Fibroblast of peridontal ligament (primary cell): ENCODE results near the gene TUBB2B.

Experiments
- DNase-seq: peaks from one replicate; pipeline ENCODE4 v3.0.0-alpha.2; 2010; ENCODE audit errors: extremely low read depth

TUBB2B gene

DNA sequence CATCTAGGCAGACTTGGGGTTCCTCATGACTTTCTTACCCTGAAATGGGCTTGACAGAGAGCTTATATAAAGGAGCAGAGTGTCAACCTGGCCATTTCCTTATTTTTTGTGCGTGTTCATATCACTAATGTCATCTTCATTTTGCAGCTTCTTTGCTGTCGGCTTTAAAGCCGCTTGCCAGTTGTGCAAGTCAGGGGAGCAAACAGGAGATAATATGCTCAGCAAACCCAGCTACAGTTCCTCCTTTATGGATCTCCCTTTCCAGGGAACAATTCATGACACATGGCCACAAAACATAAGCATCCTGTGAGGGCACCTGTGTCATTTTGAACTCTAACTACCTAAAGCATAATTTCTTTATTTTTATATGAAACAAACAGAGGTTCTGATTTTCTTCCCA lies 6.5 kb upstream of the TUBB2B start:
- DNase-seq = no peak

DNA sequence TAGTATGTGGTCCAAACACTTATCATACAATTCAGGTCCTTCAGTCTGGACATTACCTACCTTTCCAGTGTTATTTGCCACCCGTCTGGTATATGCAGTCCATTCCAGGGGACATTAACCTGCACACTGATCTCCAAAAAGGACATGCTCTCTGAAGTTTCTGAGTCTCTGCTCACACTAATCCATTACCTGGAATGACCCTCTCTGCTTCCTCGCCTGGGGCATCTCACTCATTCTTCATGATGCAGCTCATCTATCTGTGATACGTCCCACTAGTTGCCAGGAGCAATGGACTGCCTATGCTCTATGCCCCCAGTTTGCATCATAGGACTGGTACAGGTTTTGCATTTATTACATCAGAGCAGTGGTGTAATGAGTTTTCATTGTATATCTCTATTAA lies 5.9 kb upstream of the TUBB2B start:
- no peak for DNase-seq

DNA sequence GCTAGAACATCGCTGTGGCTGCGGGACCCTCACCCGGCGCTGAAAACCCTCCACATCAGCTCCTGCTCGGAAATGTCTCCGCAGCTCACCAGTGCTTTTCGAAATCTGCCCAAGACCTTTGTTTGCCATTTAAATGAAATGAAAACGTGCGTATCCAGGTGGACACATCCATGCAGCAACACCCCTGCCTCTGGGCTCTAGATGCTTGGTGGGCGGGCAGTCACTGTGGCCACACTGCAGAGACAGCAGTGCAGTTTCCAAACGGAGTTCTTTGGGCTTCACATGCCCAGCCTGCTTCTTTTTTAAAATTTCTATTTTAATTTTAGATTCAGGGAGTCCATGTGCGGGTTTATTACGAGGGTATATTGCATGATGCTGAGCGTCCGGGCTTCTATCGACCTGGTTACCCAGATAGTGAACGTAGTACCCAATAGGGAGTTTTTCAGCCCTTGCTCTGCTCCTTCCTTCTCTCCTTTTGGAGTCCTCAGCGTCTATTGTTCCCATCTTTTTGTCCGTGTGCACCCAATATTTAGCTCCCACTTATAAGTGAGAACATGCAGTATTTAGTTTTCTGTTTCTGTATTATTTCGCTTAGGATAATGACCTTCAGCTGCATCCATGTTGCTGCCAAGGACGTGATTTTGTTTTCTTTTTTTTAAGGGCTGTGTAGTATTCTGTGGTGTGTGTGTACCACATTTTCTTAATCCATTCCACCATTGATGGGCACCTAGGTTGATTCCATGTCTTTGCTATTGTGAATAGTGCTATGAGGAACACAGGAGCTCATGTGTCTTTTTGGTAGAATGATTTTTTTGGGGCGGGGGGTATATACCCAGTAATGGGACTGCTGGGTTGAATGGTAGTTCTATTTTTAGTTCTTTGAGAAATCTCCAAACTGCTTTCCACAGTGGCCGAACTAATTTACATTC lies 4.8 kb upstream of the TUBB2B start:
- DNase-seq = no peak

DNA sequence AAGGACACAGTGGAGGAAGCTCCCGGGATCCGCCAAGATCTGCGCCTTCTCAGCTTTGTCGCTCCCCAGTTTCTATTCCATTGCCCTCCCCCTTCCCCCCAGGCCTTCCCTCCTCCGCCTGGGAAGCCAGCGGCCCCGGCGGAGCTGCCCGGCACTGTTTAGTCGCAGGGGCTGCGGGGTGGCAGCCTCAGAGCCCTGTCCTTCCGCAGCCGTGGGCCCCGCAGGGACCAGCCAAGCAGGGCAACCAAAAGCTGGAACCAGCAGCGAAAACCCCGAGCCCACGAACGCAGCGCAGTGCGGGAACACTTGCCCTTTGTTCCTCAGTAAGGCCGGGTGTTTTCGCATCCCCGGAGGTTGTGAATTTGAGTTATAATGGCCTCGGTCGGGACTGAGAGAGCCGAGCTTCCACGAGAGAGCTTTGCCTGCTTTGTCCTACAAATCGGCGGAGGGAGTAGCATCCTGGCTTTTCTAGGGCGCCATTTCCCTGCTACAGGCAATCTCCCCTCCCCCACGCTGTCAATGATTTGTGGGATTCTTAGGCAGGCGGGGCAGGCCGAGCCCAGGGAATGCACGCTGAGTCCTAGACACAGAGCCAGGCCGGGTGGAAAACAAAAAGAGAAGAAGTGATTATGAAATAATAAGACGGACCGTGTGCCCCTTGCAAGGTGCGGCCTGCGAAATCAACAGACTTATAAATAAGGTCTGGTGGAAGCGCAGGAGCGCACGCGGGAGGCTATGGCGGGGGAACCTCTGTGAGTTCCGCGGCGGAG lies 4.0 kb upstream of the TUBB2B start:
- peak; percentile 61 for DNase-seq

DNA sequence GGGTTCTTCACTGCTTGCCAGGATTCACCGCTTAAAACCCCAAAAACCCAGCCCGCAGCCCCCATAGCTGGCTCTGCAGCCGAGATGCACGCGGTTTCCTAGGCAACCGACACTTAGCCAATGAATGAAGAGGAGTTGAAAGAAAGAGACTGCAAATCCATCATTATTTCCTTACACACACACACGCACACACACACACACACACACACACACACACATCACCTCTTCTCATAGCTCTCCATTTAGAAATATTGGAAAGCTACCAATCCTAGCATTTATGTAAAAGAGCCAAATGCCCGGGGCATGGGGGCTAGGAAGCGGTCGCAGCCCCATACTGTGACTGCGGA lies 3.4 kb upstream of the TUBB2B start:
- DNase-seq = no peak

DNA sequence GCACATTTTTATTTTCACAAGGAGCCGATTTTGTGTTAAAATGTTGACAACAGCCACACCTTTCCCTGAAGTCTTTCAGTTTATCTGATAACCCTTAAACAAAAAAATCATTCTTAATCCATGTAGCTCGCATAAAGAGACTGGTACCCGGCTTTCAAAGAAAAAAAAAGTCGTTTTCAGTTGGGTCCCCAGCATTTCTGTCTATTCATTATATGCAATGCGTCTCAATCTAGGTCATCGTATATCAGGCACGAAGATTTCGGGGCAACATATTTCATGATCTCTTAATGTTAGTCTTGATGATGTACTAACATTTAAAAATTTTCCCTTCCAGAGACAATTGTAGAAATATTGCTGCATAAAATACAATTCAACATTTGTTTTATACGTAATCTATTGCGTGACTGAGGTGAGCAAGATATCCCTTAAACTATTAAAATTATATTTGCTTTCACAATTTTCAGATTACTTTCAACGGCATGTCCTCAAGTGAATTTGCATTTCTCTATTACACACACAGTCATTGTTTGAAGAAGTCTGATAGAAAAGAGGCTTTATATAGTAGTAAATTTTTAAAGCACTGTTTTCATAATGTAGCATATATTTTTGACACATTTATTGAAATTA lies 2.9 kb upstream of the TUBB2B start:
- DNase-seq = no peak

DNA sequence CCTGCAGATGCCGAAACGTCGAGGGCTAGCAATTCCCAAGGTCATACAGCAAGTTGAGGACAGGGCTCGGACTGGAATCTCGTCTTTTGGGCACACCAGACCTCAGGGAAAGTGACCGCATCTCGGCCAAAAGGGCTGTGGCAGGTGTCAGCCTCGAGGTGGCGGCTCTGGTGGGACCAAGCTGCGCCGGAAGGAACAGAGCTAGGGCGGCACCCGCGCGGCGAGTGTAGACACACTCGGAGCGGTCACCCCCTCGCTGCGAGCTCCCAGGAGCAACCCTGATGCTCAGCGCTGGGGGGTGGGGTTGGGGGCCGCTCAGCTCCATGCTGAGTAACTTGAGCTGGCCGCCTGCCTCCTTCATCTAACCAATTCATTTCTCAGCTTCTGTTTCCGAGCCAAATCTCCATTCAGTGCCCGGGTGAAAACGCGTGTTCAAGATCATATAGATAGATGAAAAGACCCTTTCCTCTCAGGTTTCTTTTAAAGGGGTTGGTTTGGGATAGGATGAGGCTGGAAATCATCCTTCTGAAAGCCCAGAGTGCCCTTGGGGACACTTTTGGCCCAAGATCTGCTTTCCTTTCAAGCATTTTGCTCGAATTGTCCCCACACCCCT lies 2.2 kb upstream of the TUBB2B start:
- no peak for DNase-seq

DNA sequence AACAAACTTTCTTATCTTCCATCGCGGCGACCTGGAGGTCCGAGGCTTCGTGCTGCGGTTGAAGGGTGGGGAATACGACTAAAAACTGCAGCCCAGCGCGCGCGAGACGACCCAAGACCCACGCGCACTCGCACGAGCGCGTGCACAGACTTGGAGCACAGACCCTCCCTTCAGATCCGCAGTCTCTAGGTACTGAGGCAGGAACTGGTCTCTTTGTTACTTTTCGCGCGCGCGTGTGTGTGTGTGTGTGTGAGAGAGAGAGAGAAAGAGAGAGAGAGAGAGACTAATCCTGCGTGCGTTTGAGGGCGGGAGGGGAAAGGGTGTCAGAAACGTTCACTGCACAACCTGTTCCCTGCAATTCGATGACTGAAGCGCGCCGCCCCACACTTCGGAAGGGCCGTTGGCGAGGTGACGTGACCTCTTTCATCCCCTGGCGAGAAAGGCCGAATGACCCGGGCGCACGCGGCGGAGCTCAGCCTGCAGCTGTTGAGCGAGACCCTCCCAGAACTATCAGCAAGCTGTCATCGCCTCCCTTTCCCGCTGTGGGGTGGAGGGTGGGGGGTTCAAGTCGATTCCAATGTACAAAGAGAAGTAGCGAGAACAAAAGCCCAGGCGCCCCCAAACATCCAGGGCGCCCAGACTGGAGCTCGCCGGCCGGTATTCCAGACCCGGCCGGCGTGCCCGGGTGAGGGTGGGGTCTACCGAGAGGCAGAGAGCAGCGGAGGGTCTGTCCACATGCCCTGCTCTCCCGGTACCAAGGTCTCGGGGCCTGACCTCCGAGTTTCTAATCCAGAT lies 1.5 kb upstream of the TUBB2B start:
- no peak for DNase-seq

DNA sequence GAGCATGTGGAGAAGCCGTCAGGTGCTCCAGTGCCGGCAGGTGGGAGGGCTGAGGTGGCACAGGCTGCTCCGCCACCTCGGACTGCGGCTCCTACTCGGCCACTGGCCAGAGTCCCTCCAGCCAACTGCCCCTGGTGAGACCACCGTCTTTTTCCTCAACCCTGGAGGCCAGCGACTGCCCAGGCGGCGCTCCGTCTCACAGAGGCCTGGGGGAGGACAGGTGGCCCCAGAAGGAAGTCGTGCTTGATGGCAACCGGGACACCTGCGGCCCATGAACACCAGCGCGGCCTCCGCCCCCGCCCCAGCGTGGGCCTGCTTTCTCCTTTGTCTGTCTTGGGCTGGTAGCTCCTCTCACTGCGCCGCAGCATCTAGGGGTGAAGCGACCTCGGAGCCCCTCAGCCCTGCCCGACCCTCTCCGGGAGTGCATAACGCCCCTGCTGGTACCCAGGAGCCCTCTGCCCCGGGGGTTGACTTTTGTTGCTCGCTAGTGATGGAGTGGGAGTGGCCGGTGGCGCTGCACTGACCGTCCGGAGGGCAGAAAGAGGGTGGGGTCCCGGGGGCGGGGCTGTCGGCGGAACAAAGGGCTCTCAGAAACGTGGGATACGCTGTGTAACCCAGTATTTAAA lies 706 bp upstream of the TUBB2B start:
- no peak for DNase-seq

DNA sequence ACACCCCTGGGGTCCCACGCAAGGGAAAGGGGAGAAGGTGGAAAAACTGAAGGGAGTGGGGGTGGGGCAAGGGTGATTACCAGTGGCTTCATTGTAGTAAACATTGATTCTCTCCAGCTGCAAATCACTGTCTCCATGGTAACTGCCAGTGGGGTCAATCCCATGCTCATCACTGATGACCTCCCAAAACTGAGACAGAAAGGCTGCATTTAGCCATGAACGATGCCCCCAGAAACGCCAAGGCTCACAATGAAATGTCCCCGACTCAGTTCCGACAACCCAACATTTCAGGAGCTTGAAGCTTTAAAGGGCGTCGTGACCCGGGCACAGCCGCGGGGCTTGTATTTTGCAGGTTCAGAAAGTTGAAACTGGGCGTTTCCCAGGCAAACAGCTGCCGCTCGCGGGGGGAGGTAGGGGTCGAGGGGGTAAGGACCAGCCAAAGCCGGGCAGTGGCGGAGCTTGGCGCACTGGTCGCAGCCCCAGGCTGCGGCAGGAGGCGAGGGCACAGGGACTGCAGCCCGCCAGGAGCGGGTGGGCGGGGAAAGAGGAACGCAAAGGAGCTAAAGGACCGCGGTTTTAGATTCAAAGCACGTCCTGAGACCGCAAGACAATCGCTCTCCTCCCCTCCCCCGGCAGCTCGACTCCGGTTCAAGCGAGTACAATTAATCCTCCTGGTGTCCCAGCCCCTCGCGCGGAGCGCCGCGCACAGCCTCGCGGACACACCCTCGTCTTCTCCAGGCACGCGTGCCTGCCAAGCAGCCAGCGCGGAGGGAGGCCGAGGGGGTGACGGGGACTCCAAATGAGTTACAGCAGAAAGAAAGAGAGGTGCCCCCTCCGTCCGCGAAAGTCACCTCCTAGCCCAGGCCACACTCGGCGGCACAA lies 731 bp downstream of the TUBB2B start:
- DNase-seq = no peak

DNA sequence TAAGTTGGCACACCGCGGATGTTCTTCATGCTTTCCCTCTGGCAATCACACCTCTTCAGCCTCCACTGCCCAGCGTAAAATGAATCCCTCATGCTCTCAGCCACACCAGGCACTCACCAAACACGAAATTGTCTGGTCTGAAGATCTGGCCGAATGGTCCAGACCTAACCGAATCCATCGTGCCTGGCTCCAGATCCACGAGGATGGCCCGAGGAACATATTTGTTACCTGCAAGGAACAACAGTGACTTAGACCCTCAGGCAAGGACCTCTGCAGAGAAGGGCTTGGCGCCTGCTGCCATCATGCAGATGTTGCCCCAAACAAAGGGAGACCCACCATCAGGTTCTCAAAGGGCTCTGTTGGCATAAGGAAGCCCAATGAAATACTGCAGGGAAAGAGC lies 1.4 kb downstream of the TUBB2B start:
- no peak for DNase-seq

DNA sequence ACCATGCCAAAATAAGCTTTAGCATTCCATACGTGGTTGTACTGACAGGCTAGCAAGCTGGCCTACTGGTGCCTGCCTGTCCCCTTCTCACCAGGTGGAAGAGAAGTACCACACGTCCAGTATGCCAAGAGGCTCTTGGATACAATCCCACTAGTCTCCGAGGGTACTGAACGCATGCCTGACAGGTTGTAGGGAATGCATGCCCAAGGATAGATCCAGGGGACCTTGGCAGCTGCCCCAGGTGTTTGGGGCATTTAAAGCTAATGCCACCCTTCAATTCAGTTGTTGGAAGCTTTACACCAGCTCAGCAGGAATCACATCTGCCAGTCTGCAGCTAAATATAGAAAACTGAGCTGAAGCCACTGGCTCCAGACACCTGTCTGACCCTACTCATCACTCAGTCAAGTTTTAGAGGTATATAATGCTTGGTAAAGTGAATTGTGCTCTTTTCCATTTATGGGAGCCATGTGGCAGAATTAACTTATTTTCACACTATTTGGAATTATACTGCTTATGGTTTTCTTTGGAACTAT lies 4.9 kb downstream of the TUBB2B start:
- no peak for DNase-seq

DNA sequence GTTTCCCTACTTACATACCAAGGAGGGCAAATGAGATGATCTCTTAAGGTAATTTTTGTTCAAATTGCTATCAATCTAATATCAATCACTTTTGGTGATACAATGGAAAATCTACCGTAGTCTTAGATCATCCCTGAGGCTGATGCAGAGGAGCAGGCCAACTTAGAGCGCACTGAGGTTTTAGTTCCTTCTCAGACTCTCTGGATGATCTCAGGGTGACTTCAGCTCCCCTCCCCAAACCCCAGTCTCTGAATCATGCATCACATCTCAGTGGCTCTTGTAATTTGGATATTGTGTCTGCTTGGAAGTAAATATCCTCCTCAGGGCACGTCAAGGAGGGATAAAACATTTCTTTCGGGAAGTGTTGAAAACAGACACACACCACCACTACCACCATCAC lies 5.9 kb downstream of the TUBB2B start:
- no peak for DNase-seq

DNA sequence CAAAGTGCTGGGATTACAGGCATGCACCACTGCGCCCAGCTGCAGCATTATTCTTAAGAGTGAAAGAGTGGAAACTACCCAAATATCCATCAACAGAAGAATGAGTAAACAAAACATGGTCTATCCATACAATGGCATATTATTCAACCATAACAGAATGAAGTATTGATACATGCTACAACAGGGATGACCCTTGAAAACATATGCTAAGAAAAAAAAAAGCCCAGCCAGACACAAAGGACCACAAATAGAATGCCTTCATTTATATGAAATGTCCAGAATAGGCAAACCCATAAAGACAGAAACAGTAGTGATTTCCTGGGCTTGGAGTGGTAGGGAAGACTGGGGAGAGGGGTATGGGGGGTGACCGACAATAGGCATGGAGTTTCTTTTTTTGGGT lies 7.1 kb downstream of the TUBB2B start:
- no peak for DNase-seq

DNA sequence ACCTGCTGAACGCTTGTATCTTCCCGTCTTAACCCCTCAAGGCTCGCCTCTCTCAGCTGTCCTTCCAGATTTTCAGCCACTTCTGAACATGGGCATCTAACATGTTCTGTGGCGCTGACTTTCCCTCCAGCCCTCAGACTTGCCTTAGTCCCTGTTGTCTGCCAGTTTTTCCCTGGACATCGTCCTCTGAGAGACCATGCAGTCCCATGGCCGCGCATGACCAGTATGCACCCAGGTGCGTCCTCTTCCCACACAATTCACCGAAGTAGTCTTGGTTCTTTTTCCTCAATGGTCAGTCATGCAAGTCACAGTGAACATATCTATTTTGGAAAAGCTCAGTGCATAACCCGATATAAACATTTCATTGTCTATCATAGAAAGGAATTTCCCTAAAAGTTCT lies 9.2 kb downstream of the TUBB2B start:
- DNase-seq = no peak

DNA sequence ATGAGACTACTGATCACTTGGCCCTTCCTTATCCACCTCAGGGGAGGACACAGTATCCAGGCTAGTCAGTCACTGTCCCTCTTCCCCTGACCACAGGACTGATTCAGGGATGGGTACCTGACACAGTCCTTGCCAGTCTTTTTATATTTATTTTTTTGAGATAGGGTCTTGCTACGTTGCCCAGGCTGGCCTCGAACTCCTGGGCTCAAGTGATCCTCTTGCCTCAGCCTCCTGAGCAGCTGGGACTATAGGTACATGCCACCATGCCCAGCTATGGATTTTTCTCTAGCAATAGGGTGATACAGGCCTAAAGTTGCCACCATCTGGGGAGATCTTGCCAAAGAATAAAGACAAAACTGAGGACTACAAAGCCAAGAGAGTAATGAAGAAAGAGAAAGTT lies 10.2 kb downstream of the TUBB2B start:
- no peak for DNase-seq

DNA sequence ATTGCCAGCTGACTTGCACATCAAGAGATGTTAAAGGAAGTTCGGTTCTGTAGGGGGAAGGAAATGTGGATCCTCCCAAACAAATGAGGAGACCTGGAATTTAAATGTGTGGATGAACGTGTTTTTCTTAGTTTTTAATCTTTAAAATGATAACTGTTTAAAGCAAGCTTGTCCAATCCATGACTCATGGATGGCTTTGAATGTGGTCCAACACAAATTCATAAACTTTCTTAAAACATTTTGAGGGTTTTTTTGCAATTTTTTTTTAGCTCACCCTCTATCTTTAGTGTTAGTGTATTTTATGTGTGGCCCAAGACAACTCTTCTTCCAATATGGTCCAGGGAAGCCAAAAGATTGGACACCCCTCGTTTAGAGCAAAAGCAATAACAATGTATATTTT lies 12.6 kb downstream of the TUBB2B start:
- peak; percentile 68 for DNase-seq

DNA sequence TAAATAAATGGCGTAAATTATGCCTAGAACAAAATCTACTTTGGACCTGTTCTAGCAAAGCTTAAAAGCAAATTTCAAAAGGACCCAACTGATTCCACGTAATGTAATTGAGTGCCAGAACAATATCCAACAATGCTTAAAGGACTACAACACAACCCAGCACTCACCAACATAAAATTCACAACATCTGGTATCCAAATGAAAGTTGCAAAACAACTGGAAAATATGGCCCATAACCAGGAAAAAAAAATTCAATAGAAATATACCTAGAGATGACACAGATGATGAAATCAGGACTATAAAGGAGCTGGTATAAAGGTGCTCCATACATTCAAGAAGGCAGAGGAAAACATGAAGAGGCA lies 14.1 kb downstream of the TUBB2B start:
- no peak for DNase-seq

DNA sequence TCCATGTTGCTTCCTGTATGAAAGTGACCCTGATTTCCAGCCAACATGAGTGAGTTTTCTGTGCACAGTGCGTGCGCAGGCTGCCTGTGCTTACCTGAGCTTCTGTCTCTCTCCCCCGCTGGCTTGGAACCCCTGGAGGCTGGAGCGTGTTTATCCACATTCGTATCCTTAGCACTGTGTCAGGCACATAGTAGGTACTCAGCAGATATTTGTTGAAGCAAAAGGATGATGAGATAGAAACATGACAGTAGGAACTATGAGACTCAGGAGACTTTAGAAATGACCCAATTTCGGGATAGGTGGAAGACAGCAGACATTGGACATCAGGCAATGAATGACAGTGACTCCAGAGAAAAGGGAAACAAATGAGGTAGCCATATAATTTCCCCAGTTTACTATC lies 15.2 kb downstream of the TUBB2B start:
- DNase-seq = no peak

DNA sequence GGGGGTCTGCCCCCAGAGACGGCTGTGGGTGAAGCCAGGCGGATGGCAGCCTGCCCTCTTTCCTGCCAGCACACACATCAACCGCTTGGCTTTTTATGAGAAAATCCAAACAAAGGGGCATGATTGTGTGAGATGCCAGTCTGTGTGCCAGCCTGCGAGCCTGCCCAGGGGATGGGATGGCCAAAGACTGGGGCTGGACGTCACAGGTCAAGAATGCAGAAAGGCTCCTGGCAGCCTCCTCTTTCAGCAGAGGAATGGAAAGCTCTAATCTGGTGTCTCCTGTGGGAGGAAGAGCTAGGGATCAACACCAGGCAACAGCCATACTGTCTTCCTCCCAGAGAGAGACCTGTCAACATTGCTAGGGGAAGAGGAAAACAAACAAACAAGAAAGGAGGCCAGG lies 15.8 kb downstream of the TUBB2B start:
- DNase-seq = no peak
